Liver (tissue), 9 donors: ENCODE measurements around the gene PEMT. TPM values are rescaled to one million over a fixed set of nuclear protein-coding genes. Genes with fewer than 3 reads are reported as not detected.

ENCODE experiments used
- DNase-seq: peaks from one replicate; pipeline ENCODE4 v3.0.0-alpha.2; 2017; ENCODE audit warnings: low spot score
- H3K27ac ChIP-seq, 2 donors: one replicate each; pipeline ENCODE4 v1.7.0; 2013; ENCODE audit warnings: inconsistent platforms in 2 of 2, low read length in 2 of 2, control low read depth in 1 of 2, low read depth in 1 of 2, mild to moderate bottlenecking in 1 of 2
- H3K27me3 ChIP-seq, 4 donors: one replicate each; pipeline versions ENCODE4 v1.6.1 to v1.7.0; 2013; ENCODE audit warnings: low read length in 3 of 4, inconsistent platforms in 1 of 4, mild to moderate bottlenecking in 1 of 4, moderate library complexity in 1 of 4; ENCODE audit not compliant: control insufficient read depth in 4 of 4, insufficient read depth in 4 of 4
- H3K36me3 ChIP-seq, 4 donors: one replicate each; pipeline versions ENCODE4 v1.6.1 to v1.7.0; 2013; ENCODE audit warnings: low read length in 3 of 4, mild to moderate bottlenecking in 3 of 4, low read depth in 1 of 4, moderate library complexity in 1 of 4; ENCODE audit not compliant: control insufficient read depth in 4 of 4, insufficient read depth in 3 of 4
- H3K4me1 ChIP-seq, 4 donors: one replicate each; pipeline versions ENCODE4 v1.6.1 to v1.7.0; 2013; ENCODE audit warnings: low read length in 3 of 4, mild to moderate bottlenecking in 3 of 4, moderate library complexity in 1 of 4; ENCODE audit not compliant: control insufficient read depth in 4 of 4, insufficient read depth in 4 of 4
- H3K4me3 ChIP-seq, 3 donors: one replicate each; pipeline versions ENCODE4 v1.6.1 to v1.7.0; 2013; ENCODE audit warnings: low read length in 3 of 3, control low read depth in 1 of 3, low read depth in 1 of 3, mild to moderate bottlenecking in 1 of 3
- H3K9ac ChIP-seq, 2 donors: one replicate each; pipeline ENCODE4 v1.7.0; 2013; ENCODE audit warnings: low read length in 2 of 2, mild to moderate bottlenecking in 2 of 2, moderate library complexity in 2 of 2, control low read depth in 1 of 2, low read depth in 1 of 2
- H3K9me3 ChIP-seq, 4 donors: one replicate each; pipeline versions ENCODE4 v1.6.1 to v1.7.0; 2013; ENCODE audit warnings: low read length in 3 of 4; ENCODE audit not compliant: control insufficient read depth in 4 of 4
- EGR1 ChIP-seq, 2 donors: IDR thresholded peaks; 2 replicates each; pipeline ENCODE4 v1.6.1; 2016 to 2018; ENCODE audit warnings: antibody characterized with exemption in 2 of 2, low read depth in 2 of 2
- GABPA ChIP-seq, 2 donors: IDR thresholded peaks in 1 of 2; conservative IDR thresholded peaks in 1 of 2; 2 replicates each; pipeline ENCODE4 v1.6.1; 2016; ENCODE audit warnings: antibody characterized with exemption in 2 of 2, mild to moderate bottlenecking in 1 of 2, moderate library complexity in 1 of 2
- HNF4A ChIP-seq, 2 donors: conservative IDR thresholded peaks; 2 replicates each; pipeline ENCODE4 v1.6.1; 2016; ENCODE audit warnings: antibody characterized with exemption in 2 of 2, mild to moderate bottlenecking in 2 of 2
- HNF4G ChIP-seq: IDR thresholded peaks from 2 replicates; pipeline ENCODE4 v1.6.1; 2016; ENCODE audit warnings: antibody characterized with exemption
- JUND ChIP-seq, 2 donors: IDR thresholded peaks; 2 replicates each; pipeline ENCODE4 v1.6.1; 2016; ENCODE audit warnings: antibody characterized with exemption in 2 of 2
- RAD21 ChIP-seq, 2 donors: IDR thresholded peaks; 2 replicates each; pipeline ENCODE4 v1.6.1; 2016; ENCODE audit warnings: antibody characterized with exemption in 2 of 2, mild to moderate bottlenecking in 2 of 2
- RXRA ChIP-seq, 2 donors: IDR thresholded peaks; 2 replicates each; pipeline ENCODE4 v1.6.1; 2017 to 2018; ENCODE audit warnings: antibody characterized with exemption in 2 of 2, mild to moderate bottlenecking in 1 of 2
- TAF1 ChIP-seq: conservative IDR thresholded peaks from 2 replicates; pipeline ENCODE4 v1.6.1; 2016; ENCODE audit warnings: antibody characterized with exemption, mild to moderate bottlenecking
- YY1 ChIP-seq: IDR thresholded peaks from 2 replicates; pipeline ENCODE4 v1.6.1; 2016; ENCODE audit warnings: antibody characterized with exemption, mild to moderate bottlenecking
- WGBS: extraction: QIAGEN DNeasy Blood & Tissue Kit; methylation state at CpG from one replicate; pipeline ENCODE4 v1.1.7; 2013; 5-methylcytosine and 5-hydroxymethylcytosine counted together
- polyA plus RNA-seq, 2 donors: library from polyadenylated mRNA; stranded (reverse) in 1 of 2; unstranded in 1 of 2; fragments of 200-250 nt in 1 of 2; fragments of >200 nt in 1 of 2; fragmentation: Nextera tagmentation in 1 of 2; extraction: Ambion mirVana in 1 of 2; gene quantifications; one replicate each; pipeline versions ENCODE4 v1.2.1 to v1.2.3, GENCODE V29; 2013 to 2015
- total RNA-seq, 2 donors: library from RNA; depleted of rRNA; stranded (reverse); fragments of >200 nt; gene quantifications; one replicate each; pipeline ENCODE4 v1.2.3, GENCODE V29; 2014
- TF ChIP-seq, protein P1 (sequence below): fragments of 150-350 bp; IDR thresholded peaks from 2 replicates; pipeline ENCODE4 v1.5.1; 2017; ENCODE audit warnings: improper control_type of control experiment, low read depth, low read length; ENCODE audit not compliant: missing input control
- TF ChIP-seq, protein P2 (sequence below): IDR thresholded peaks from 2 replicates; pipeline ENCODE4 v1.6.1; 2016; ENCODE audit warnings: antibody characterized with exemption
- TF ChIP-seq, protein P3 (sequence below): IDR thresholded peaks from 2 replicates; pipeline ENCODE4 v1.6.1; 2016; ENCODE audit warnings: antibody characterized with exemption, mild to moderate bottlenecking
- donor health status: healthy.
- donor health status: healthy.
- donor health status: healthy.
- donor health status: healthy.
- donor health status: healthy.

Gene PEMT
- total and polyA plus RNA-seq, 4 donors, result 64.6 to 211 (median 184) TPM

DNA sequence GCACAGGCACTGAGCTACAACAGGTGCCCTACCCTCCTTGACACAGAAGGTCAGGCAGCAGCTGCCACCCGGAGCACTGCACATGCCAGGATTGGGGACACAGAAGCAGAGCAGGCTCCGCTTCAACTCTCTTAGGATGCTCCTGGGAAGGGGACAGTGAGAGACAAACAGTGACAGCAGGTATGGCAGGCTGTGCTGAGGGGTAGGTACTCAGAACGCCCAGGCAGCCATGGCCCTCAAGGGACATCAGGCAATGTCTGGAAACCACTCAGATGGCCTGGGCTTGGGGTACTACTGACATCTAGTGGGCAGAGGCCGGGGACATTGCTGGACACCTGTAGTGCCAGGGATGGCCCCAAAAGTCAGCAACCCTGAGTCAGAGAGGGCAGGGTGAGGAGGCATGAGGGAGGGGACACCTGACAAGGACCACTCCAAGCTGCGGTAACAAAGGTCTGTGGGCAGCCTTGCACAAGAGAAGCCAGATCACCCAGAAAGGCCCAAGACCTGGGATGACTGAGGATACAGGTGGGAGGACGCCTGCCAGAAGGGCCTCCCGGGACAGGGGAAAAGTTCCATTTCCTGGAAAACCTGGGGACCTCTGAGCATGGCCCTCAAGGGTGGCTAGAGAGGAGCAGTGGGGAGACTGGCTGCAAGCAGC, 21.2 kb downstream of the PEMT start:
- H3K27ac ChIP-seq, result peak overlapping the region; percentile 85 to 96
- no peak overlapping the region for H3K4me3 ChIP-seq
- WGBS, result 41% methylated on average over 7 of the region's 7 CpGs
- no peaks in the 10 kb centered on the region for H3K9me3 ChIP-seq
- peaks cover 39 to 80% (median 72%) of the 10 kb centered on the region in 4 donors for H3K4me1 ChIP-seq
- TF ChIP-seq RAD21 (IDR thresholded peaks at IDR 0.05), result peak; percentile 82 to 90
- peak; percentile 5 for TF ChIP-seq YY1
- TF ChIP-seq, protein P1, sequence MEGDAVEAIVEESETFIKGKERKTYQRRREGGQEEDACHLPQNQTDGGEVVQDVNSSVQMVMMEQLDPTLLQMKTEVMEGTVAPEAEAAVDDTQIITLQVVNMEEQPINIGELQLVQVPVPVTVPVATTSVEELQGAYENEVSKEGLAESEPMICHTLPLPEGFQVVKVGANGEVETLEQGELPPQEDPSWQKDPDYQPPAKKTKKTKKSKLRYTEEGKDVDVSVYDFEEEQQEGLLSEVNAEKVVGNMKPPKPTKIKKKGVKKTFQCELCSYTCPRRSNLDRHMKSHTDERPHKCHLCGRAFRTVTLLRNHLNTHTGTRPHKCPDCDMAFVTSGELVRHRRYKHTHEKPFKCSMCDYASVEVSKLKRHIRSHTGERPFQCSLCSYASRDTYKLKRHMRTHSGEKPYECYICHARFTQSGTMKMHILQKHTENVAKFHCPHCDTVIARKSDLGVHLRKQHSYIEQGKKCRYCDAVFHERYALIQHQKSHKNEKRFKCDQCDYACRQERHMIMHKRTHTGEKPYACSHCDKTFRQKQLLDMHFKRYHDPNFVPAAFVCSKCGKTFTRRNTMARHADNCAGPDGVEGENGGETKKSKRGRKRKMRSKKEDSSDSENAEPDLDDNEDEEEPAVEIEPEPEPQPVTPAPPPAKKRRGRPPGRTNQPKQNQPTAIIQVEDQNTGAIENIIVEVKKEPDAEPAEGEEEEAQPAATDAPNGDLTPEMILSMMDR, result peak; percentile 53
- no peak for TF ChIP-seq TAF1
- peak overlapping the region; percentile 51 to 65 for H3K9ac ChIP-seq
- H3K27me3 ChIP-seq, result no peaks in the 10 kb centered on the region
- H3K36me3 ChIP-seq, result peaks cover 0 to 4% (median 0%) of the 10 kb centered on the region in 4 donors
- no peak for DNase-seq

DNA sequence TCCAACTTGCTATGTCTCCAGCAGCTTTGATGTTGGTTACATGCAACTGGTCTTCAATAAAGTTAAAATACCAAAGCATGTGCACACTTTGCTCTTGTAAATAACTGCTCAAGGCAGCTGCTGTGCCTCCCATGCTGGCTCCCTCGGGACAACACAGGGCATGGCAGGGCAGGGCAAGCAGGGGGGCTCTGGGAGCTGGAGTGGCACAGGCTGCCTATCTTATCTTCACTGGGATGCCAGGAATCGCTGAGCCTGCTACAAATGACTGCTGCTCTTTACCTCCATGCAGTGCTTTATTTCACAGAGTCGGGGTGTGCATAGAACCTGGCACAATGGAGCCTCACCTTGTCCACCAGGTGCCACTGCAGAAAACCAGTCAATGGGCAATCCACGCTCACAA, 21.8 kb downstream of the PEMT start:
- H3K9me3 ChIP-seq, result no peaks in the 10 kb centered on the region
- DNase-seq, result no peak
- H3K4me1 ChIP-seq, result peaks cover 43 to 82% (median 78%) of the 10 kb centered on the region in 4 donors
- H3K9ac ChIP-seq, result peak overlapping the region in 1 of 2 donors; percentile 65
- peak overlapping the region; percentile 85 to 96 for H3K27ac ChIP-seq
- 42% methylated on average over 4 of the region's 4 CpGs for WGBS
- H3K27me3 ChIP-seq, result no peaks in the 10 kb centered on the region
- no peak overlapping the region for H3K4me3 ChIP-seq
- H3K36me3 ChIP-seq, result no peaks in the 10 kb centered on the region
- TF ChIP-seq RXRA (IDR thresholded peaks at IDR 0.05) (no peak), TAF1 (no peak), JUND (IDR thresholded peaks at IDR 0.05) (no peak), GABPA (IDR thresholded peaks at IDR 0.05 in 1 of 2, conservative IDR thresholded peaks at IDR 0.05 in 1 of 2) (no peak), HNF4A (conservative IDR thresholded peaks at IDR 0.05) (no peak), RAD21 (IDR thresholded peaks at IDR 0.05) (no peak), HNF4G (no peak), EGR1 (IDR thresholded peaks at IDR 0.05; ENCODE audit: low read depth in 2 of 2) (no peak)
- TF ChIP-seq, protein P2, sequence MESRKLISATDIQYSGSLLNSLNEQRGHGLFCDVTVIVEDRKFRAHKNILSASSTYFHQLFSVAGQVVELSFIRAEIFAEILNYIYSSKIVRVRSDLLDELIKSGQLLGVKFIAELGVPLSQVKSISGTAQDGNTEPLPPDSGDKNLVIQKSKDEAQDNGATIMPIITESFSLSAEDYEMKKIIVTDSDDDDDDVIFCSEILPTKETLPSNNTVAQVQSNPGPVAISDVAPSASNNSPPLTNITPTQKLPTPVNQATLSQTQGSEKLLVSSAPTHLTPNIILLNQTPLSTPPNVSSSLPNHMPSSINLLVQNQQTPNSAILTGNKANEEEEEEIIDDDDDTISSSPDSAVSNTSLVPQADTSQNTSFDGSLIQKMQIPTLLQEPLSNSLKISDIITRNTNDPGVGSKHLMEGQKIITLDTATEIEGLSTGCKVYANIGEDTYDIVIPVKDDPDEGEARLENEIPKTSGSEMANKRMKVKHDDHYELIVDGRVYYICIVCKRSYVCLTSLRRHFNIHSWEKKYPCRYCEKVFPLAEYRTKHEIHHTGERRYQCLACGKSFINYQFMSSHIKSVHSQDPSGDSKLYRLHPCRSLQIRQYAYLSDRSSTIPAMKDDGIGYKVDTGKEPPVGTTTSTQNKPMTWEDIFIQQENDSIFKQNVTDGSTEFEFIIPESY, result no peak
- TF ChIP-seq, protein P3, sequence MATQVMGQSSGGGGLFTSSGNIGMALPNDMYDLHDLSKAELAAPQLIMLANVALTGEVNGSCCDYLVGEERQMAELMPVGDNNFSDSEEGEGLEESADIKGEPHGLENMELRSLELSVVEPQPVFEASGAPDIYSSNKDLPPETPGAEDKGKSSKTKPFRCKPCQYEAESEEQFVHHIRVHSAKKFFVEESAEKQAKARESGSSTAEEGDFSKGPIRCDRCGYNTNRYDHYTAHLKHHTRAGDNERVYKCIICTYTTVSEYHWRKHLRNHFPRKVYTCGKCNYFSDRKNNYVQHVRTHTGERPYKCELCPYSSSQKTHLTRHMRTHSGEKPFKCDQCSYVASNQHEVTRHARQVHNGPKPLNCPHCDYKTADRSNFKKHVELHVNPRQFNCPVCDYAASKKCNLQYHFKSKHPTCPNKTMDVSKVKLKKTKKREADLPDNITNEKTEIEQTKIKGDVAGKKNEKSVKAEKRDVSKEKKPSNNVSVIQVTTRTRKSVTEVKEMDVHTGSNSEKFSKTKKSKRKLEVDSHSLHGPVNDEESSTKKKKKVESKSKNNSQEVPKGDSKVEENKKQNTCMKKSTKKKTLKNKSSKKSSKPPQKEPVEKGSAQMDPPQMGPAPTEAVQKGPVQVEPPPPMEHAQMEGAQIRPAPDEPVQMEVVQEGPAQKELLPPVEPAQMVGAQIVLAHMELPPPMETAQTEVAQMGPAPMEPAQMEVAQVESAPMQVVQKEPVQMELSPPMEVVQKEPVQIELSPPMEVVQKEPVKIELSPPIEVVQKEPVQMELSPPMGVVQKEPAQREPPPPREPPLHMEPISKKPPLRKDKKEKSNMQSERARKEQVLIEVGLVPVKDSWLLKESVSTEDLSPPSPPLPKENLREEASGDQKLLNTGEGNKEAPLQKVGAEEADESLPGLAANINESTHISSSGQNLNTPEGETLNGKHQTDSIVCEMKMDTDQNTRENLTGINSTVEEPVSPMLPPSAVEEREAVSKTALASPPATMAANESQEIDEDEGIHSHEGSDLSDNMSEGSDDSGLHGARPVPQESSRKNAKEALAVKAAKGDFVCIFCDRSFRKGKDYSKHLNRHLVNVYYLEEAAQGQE, result no peak
